HG03139 (cell line): ENCODE measurements around the gene OCRL.
A peak's percentile ranks its signal among the peaks of the same experiment; 100 is the strongest.

Experiments
- ATAC-seq: cut with Tn5 transposase; IDR thresholded peaks from one replicate; pipeline ENCODE4 v1.9.1; 2021; ENCODE audit not compliant: unreplicated experiment

The OCRL gene

GRCh38 chrX:129540068-129540653 lies at the start of gene OCRL:
TSS of gene OCRL (plus strand) at chrX:129540259. CDS start at chrX:129540440, 181 bp downstream.
- peak; percentile 97 for ATAC-seq

DNA sequence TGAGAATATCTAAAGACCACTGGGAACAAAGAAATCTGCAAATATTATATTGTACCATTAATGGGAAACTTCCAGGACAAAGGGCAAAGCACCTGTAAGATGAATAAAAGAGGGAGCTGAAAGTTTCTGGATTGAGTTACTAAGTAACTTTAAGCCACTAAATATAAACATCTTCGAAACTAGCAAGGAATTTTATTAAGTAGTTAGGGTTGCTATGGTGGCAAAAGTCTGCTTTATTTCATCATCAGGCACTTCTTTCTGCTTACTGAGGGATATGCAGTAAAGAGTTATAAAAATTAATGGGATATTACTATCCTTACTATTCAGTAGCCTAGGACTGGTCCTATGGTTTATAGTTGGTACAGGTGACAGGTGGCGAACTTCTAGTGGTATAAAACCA lies 49.7 kb upstream of the OCRL start:
- no peak for ATAC-seq

DNA sequence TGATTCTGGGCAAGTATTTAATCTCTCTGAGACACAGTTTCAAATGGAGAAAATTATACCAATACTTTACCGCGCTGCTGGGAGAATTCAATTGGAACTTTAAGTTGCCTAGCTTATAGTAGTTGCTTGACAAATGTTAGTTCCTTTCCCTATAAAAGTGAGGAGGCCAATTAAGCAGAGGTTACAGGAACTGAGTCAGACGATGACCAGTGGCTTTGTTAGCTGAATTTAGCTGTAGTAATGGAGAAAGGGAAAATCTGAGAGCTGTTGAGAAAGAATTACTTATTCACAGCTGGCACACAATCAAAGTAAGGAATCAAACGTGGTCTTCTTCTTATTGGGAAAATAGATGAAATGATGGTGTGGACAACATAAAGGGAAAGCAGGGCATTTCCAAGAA lies 46.4 kb upstream of the OCRL start:
- no peak for ATAC-seq

- ATAC-seq = no peak
Observed at GRCh38 chrX:129494887-129495286, 45.2 kb upstream of the OCRL start.

- no peak for ATAC-seq
Observed at GRCh38 chrX:129495900-129496299, 44.2 kb upstream of the OCRL start.

- ATAC-seq = no peak
Observed at GRCh38 chrX:129496625-129497024, 43.4 kb upstream of the OCRL start.

GRCh38 chrX:129497146-129497843 lies 42.8 kb upstream of the OCRL start:
- ATAC-seq = no peak

- no peak for ATAC-seq
Observed at GRCh38 chrX:129510331-129510730, 29.7 kb upstream of the OCRL start.

DNA sequence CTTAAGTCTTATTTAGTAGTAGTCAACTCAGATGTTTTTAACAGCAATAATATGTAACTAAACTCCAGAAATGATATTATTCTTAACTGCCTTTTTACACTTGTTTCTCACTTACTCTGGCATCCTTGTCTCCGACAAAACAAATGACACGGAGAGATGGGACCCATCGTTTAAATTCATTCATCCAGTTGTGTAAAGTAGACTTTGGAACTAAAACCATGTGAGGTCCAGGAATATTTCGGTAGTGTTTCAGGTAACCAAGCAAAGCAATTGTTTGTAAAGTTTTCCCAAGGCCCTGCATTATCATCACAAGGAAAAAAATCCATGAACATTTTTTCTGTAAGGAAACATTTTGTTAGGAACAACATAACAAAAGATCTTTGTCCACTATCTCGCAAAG lies 28.4 kb upstream of the OCRL start:
- ATAC-seq = no peak

DNA sequence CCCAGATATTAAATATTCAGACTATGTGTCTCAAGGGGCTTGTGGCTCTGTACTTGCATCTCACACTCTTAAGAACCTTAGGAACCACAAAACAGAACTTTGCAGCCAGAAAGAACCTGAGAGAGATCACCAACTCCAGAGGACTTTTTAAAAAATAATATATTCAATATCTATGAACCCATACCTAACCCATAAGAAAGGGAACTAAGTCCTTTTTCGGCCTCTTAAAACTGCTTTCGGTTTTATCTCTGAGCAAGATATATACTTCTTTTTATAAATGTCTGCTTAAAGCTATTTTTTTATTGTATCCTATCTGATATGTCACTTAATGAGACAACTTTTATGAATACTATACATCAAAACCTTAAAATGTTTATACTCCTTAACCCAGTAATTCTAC lies 27.6 kb upstream of the OCRL start:
- ATAC-seq = no peak

DNA sequence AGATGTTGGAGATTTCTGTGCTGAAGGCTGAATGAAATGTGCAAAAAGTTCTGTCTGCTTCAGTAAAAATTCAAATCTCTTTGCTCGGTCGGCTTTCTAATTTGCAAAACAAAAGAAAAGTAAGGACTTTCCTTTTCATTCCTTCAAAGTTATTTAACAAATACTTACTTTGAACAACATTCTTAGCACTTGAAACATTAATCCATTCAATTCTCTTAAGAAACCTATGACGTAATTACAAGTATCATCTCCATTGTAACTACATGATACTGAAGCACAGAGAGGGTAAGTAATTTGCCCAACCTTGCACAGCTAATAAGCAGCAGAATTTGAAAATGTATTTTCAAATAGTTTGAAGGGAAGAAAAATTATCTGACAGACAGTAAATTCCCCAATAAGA lies 23.7 kb upstream of the OCRL start:
- ATAC-seq = no peak

GRCh38 chrX:129520151-129520550 lies 19.9 kb upstream of the OCRL start:
- no peak for ATAC-seq

- ATAC-seq = no peak
Observed at GRCh38 chrX:129522184-129523078, 17.6 kb upstream of the OCRL start.

DNA sequence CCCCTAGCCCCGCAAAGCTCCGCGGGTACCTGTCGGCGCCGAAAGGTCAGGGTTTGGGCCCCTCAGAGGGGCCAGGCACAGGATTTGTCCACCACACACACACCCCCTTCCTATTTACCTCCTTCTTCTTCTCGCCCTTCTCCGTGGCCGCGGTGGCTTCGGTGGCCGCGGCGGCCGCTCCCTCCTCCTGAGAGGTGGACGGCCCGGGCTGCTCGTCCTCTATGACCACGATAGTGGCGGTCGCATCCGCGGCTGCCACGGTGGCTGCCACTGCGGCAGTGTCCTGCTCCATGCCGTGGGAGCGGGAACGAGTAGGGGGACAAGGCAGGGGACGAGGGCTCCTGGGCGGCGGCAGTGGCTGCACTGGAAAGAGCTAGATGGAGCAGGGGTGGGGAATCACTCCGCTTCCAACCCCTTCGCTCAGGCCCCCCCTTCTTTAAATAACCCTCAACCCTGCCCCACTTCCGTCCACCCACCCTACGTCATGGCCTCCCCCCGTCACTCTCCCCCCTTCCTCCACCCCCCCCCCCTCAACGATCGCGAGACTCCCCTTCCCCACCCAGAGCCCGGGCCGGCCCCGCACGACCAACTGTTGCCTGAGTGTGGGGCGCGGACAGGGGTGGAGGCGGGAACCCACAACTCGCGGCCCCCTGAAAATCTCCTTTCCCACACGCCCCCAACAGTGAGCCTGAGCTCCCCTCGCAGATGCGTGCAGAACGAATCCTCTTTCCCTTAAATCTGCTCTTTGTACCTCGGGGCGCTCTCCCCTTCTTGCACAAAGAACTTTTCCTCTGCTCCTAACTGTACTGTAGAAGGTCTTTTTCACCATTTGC lies 16.8 kb upstream of the OCRL start, which contains the start of gene SMARCA1:
SMARCA1 (minus strand) TSS at position 412 of the 833 bp plus-strand sequence; CDS start at position 292, 120 bp downstream.
- no peak for ATAC-seq

DNA sequence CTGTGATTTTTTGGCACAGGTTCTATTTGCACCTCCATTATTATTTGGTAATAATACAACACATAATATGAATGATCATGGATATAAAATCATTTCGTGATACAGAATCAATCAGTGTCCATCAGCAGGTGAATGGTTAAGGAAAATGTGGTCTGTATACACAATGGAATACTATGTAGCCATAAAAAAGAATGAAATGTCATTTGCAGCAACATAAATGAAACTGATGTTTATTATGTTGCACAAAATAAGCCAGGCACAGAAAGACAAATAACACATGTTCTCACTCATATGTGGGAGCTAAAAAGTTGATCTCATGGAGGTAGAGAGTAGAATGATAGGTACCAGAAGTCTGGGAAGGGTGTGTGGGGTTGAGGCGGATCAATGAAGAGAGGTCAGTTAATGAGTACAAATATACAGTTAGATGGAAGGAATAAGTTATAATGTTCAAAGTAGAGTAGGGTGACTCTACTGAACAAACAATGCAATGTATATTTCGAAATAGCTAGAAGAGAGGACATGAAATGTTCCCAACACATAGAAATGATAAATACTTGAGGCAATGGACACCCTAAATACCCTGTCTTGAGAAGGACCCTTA lies 15.7 kb upstream of the OCRL start:
- ATAC-seq = no peak

GRCh38 chrX:129525162-129525561 lies 14.9 kb upstream of the OCRL start:
- no peak for ATAC-seq

DNA sequence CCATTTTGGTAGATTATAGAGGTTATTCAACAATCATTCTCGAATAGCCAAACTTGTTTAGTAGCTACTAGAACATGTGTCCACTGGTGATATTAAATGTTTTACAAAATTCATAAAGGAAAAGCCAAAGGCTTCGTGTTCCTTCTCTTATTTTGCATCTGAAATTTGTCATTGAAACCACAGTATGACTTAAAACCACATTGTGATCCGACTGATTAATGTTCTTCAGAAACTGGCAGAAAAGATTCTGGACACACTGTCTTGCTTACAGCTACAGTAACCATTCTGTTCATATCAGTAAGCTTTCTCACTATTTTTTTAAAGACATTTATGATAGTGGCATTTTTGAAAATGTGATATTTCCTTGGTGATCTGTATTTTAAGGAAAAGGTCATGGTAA lies 14.2 kb upstream of the OCRL start:
- ATAC-seq = no peak

GRCh38 chrX:129529685-129530281 lies 10.3 kb upstream of the OCRL start:
- no peak for ATAC-seq

DNA sequence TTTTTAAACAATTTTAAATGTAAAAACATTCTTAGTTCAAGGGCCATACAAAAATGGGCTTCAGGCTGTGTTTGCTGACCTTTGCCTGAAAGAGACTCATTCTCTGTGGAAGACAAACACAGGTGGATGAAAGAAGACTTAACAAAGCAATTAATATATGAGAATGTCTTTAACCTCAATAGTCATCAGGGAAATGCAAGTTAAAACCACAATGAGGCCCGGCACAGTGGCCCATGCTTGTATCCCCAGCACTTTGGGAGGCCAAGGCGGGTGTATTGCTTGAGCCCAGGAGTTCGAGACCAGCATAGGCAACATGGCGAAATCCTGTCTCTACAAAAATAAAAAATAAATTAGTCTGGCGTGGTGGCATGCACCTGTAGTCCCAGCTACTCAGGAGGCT lies 9.6 kb upstream of the OCRL start:
- ATAC-seq = no peak

GRCh38 chrX:129531132-129531531 lies 8.9 kb upstream of the OCRL start:
- ATAC-seq = no peak
